Measurements from ENCODE around the gene ALG6. TPM values are rescaled to one million over a fixed set of nuclear protein-coding genes. Genes with fewer than 3 reads are reported as not detected.
A peak's percentile ranks its signal among the peaks of the same experiment; 100 is the strongest.

Gene ALG6
- 1 to 10 TPM; 1.8 to 8.3 TPM for total RNA-seq

DNA sequence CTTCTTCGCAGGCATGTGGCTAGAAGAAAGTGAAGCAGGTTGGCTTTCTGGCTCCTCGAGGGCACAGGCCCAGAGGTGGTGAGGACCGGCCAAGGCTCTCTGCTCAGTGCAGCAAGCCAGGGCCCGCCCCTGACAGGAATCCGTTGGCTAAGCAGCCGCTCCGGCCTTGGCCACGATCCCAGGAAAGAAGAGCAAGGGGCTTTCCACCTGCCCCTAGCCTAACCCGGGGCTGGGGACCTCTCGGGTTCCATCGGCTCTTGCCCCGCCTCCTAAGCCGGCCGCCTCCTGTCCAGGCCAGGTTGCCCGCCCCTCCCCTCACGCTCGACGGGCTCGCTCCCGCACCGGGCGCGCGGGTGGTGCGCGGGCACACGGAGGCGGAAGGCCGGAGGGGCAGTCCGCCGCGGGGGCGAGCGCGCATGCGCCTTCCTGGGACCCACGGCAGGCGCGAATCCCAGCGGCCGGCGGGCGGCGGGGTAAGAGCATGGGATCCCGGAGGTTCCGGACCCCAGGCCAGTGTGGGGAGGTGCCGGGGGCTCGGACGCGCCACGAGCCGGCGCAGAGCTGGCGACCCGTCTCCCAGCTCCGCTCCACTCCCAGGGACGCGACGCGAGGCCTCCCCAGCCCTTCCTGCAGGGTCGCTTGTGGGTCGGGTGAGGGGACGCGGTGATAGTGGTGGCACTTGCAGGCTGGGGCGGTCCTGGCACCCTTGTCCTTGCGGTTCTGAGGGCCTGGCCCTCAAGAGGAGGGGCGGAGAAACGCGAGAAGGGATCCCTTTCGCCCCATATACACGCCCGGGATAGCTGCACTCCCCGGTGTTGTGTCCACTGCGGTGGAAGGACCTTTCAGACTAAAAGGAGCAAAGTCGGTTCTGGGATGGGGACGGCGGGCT is at the start of gene ALG6:
ALG6 (plus strand) TSS at position 413 of the 889 bp plus-strand sequence. CDS start 3,351 bp downstream, outside the sequence.
- no peaks in the 10 kb centered on the region for H3K9me3 ChIP-seq
- peak within 1 kb of the TSS; percentile 41 to 59 for H3K27ac ChIP-seq
- TF ChIP-seq CTCF (IDR thresholded peaks at IDR 0.05) = peak; percentile 5
- H3K36me3 ChIP-seq = no peaks in the 10 kb centered on the region
- DNase-seq (ENCODE audit: low spot score) = peak; percentile 60
- H3K4me3 ChIP-seq = peak within 1 kb of the TSS; percentile 78
- no peaks in the 10 kb centered on the region for H3K27me3 ChIP-seq (replicated peaks; ENCODE audit: insufficient read depth)
- peaks cover 7 to 9% of the 10 kb centered on the region in 2 donors for H3K4me1 ChIP-seq (ENCODE audit: control insufficient read depth in 1 of 2, low read depth in 2 of 2)
- ATAC-seq (ENCODE audit: insufficient number of reproducible peaks, low FRiP score, low read depth) = peak; percentile 85

- TF ChIP-seq CTCF (IDR thresholded peaks at IDR 0.05) = no peak
- Histone ChIP-seq H3K27me3 (replicated peaks; ENCODE audit: insufficient read depth) (peaks cover 30% of the 10 kb centered on the region), H3K4me3 (peak overlapping the region; percentile 64), H3K4me1 (ENCODE audit: control insufficient read depth in 1 of 2, low read depth in 2 of 2) (peaks cover 5 to 24% of the 10 kb centered on the region in 2 donors), H3K27ac (no peak overlapping the region), H3K36me3 (no peaks in the 10 kb centered on the region), H3K9me3 (no peaks in the 10 kb centered on the region)
- DNase-seq (ENCODE audit: low spot score) = no peak
- no peak for ATAC-seq (ENCODE audit: insufficient number of reproducible peaks, low FRiP score, low read depth)
Measured at GRCh38 chr1:63317817-63318152, 49.6 kb upstream of the ALG6 start.

- Histone ChIP-seq H3K4me1 (ENCODE audit: control insufficient read depth in 1 of 2, low read depth in 2 of 2) (peaks cover 8 to 30% of the 10 kb centered on the region in 2 donors), H3K27me3 (replicated peaks; ENCODE audit: insufficient read depth) (peaks cover 30% of the 10 kb centered on the region), H3K27ac (no peak overlapping the region), H3K36me3 (no peaks in the 10 kb centered on the region), H3K9me3 (no peaks in the 10 kb centered on the region), H3K4me3 (no peak overlapping the region)
- no peak for ATAC-seq (ENCODE audit: insufficient number of reproducible peaks, low FRiP score, low read depth)
- no peak for TF ChIP-seq CTCF (IDR thresholded peaks at IDR 0.05)
- no peak for DNase-seq (ENCODE audit: low spot score)
Measured at GRCh38 chr1:63318201-63318979, 49.0 kb upstream of the ALG6 start.

DNA sequence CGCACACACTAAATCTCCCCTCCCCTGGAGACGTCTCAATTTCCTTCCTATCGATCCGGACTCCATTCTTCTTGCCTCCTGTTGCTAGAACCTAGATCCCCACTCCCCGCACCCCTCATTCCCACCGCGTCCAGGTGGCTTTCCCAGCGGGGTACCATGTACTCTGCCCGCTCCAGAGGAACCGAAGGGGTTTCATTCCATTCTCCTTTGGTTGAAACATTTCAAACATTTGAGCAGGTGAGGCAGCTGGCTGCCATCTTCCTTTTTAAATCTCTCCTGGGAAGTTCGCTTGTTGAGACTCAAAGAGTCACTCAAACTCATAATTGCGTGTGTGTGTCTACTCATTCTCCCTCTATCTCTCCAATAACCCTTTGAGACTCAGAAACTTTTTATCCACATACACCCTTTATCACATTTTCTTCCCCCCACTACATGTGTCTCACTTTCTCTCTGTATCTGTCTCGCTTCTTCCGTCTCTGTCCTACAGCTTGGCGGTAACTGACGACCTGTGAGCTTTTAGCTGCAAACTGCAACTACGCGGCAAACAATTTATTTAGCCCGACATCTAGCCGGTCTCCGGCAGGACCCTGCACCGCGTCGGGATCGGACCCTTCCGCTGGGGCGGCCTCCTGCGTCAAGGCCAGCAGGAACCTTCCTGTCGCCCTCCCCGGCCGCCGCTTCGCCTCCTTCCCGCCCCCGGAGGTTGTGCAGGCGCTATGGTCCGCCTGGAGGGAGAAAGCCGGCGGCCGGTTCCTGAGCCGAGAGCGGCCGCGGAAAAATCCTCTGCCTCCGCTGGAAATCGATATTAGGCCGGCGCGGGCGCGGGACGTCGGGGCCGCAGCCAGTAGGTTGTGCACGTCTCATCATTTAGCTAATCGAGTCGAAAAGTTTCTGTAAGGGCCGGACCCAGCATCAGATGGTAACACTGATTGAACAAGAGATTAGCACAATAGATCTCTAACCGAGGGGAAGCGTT is 48.1 kb upstream of the ALG6 start:
- H3K27me3 ChIP-seq (replicated peaks; ENCODE audit: insufficient read depth) = peaks cover 35% of the 10 kb centered on the region
- no peak for ATAC-seq (ENCODE audit: insufficient number of reproducible peaks, low FRiP score, low read depth)
- no peak overlapping the region for H3K27ac ChIP-seq

More for the DNA sequence above, 48.1 kb upstream of the ALG6 start:
- H3K9me3 ChIP-seq = no peaks in the 10 kb centered on the region
- no peaks in the 10 kb centered on the region for H3K36me3 ChIP-seq
- TF ChIP-seq CTCF (IDR thresholded peaks at IDR 0.05) = no peak
- H3K4me3 ChIP-seq = no peak overlapping the region
- H3K4me1 ChIP-seq (ENCODE audit: control insufficient read depth in 1 of 2, low read depth in 2 of 2) = peaks cover 8 to 39% of the 10 kb centered on the region in 2 donors
- DNase-seq (ENCODE audit: low spot score) = no peak

All from thoracic aorta (tissue), 2 donors.